ENCODE data around the gene CELSR2. TPM values are rescaled to one million over a fixed set of nuclear protein-coding genes. Genes with fewer than 3 reads are reported as not detected.

The CELSR2 gene
- total and polyA plus RNA-seq, 2 of the 8 experiments (the other 6 are each of a cell fraction or from before 2014, with no cell fraction given): 12.0 to 27.7 TPM

GRCh38 chr1:109218516-109218915, 30.8 kb upstream of the CELSR2 start:
- H3K79me2 ChIP-seq (ENCODE audit: control insufficient read depth in 1 of 2, insufficient read depth in 2 of 2, low read length in 2 of 2): peaks cover 17 to 86% of the 10 kb centered on the region in 2 experiments
- H2AFZ ChIP-seq (ENCODE audit: low read length): no peak overlapping the region
- no peak overlapping the region for H3K18ac ChIP-seq (ENCODE audit: extremely low read depth, low read length)
- POLR2A ChIA-PET (ENCODE audit: partially characterized antibody): interaction anchor here (1.3 to 1.7 kb wide), 2 partner anchors 20 to 21 kb away, joined by 3 read pairs; no protein-coding TSS in a partner anchor
- H3K9ac ChIP-seq (replicated peaks in 1 of 4; ENCODE audit: extremely low read depth in 1 of 4, low read depth in 3 of 4, low read length in 3 of 4): no peak overlapping the region
- H3K14ac ChIP-seq (ENCODE audit: insufficient read length): no peak overlapping the region
- H3K4me3 ChIP-seq (ENCODE audit: extremely low read depth in 1 of 4, insufficient read depth in 2 of 4, low read depth in 3 of 4, low read length in 4 of 4): no peak overlapping the region
- H2BK15ac ChIP-seq (ENCODE audit: low read length): no peak overlapping the region
- no peak overlapping the region for H4K8ac ChIP-seq (ENCODE audit: extremely low read depth, insufficient read depth, low read length)
- H3K27ac ChIP-seq (ENCODE audit: low read depth, low read length): no peak overlapping the region
- no peaks in the 10 kb centered on the region for H3K9me3 ChIP-seq (ENCODE audit: insufficient read depth in 2 of 2, low read depth in 1 of 2, low read length in 1 of 2)
- H3K79me1 ChIP-seq (ENCODE audit: low read depth, low read length): peaks cover 7% of the 10 kb centered on the region
- no peak overlapping the region for H4K5ac ChIP-seq (ENCODE audit: insufficient read length, low read depth, low read length)
- H2BK12ac ChIP-seq (ENCODE audit: low read depth, low read length): no peak overlapping the region
- no peak overlapping the region for H3K4me2 ChIP-seq (ENCODE audit: insufficient read depth in 1 of 2, low read depth in 2 of 2, low read length in 2 of 2)
- peaks cover 0 to 15% (median 0%) of the 10 kb centered on the region in 4 experiments; a peak in 1 of 8 replicates for H3K36me3 ChIP-seq (ENCODE audit: control insufficient read depth in 2 of 4, insufficient read depth in 4 of 4, low read length in 3 of 4)
- no peak overlapping the region for H2BK5ac ChIP-seq (ENCODE audit: low read depth, low read length)
- FAIRE-seq (no peak), DNase-seq (ENCODE audit: low read depth in 1 of 2, low spot score in 2 of 2) (no peak)
- H3K27me3 ChIP-seq (replicated peaks in 1 of 4; ENCODE audit: control insufficient read depth in 3 of 4, extremely low read depth in 1 of 4, insufficient read depth in 3 of 4, low read length in 3 of 4): no peaks in the 10 kb centered on the region
- peaks cover 0 to 4% of the 10 kb centered on the region in 2 experiments for H4K20me1 ChIP-seq (replicated peaks in 1 of 2; ENCODE audit: control insufficient read depth in 1 of 2, insufficient read depth in 2 of 2, low read length in 2 of 2)
- no peak overlapping the region for H3K23ac ChIP-seq (ENCODE audit: insufficient read length)
- H3K23me2 ChIP-seq (ENCODE audit: low read depth, low read length): peaks cover 10% of the 10 kb centered on the region
- CTCF ChIA-PET (ENCODE audit: partially characterized antibody): interaction anchor here (0.8 to 32.0 kb wide), 3 partner anchors 25 to 59 kb away, joined by 3 to 651 read pairs (median 4); partner anchors contain the start of gene CELSR2
- H4K91ac ChIP-seq (replicated peaks; ENCODE audit: insufficient read length, low read length): no peak overlapping the region
- no peak overlapping the region for H2BK20ac ChIP-seq (ENCODE audit: low read length)
- peaks cover 0 to 2% (median under 1%) of the 10 kb centered on the region in 4 experiments; a peak in 2 of 7 replicates for H3K4me1 ChIP-seq (replicated peaks in 1 of 4; ENCODE audit: control insufficient read depth in 3 of 4, insufficient read depth in 4 of 4, low read length in 3 of 4)
- H3K4ac ChIP-seq (replicated peaks; ENCODE audit: insufficient read length, low read depth, low read length): no peak overlapping the region
- no peak overlapping the region for H2AK5ac ChIP-seq (ENCODE audit: low read depth, low read length)
- TF ChIP-seq EZH2 (IDR thresholded peaks at IDR 0.05; ENCODE audit: low read depth, low read length, severe bottlenecking) (no peak), ZNF274 (IDR thresholded peaks at IDR 0.05; ENCODE audit: borderline replicate concordance, extremely low read depth, low read length) (no peak), SIN3A (conservative IDR thresholded peaks at IDR 0.05 in 1 of 2, IDR thresholded peaks at IDR 0.05 in 1 of 2; ENCODE audit: low read depth in 1 of 2, low read length in 2 of 2) (no peak), MAFK (IDR thresholded peaks at IDR 0.05; ENCODE audit: low read depth, low read length) (no peak), CBX8 (IDR thresholded peaks at IDR 0.05; ENCODE audit: borderline replicate concordance, low read depth, low read length) (no peak), NRF1 (IDR thresholded peaks at IDR 0.05; ENCODE audit: low read depth, low read length) (no peak), RFX5 (IDR thresholded peaks at IDR 0.05; ENCODE audit: borderline replicate concordance, low read depth, low read length) (no peak), TCF12 (IDR thresholded peaks at IDR 0.05; ENCODE audit: low read depth, low read length) (no peak)
- TF ChIP-seq, protein P1, sequence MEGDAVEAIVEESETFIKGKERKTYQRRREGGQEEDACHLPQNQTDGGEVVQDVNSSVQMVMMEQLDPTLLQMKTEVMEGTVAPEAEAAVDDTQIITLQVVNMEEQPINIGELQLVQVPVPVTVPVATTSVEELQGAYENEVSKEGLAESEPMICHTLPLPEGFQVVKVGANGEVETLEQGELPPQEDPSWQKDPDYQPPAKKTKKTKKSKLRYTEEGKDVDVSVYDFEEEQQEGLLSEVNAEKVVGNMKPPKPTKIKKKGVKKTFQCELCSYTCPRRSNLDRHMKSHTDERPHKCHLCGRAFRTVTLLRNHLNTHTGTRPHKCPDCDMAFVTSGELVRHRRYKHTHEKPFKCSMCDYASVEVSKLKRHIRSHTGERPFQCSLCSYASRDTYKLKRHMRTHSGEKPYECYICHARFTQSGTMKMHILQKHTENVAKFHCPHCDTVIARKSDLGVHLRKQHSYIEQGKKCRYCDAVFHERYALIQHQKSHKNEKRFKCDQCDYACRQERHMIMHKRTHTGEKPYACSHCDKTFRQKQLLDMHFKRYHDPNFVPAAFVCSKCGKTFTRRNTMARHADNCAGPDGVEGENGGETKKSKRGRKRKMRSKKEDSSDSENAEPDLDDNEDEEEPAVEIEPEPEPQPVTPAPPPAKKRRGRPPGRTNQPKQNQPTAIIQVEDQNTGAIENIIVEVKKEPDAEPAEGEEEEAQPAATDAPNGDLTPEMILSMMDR (IDR thresholded peaks at IDR 0.05; ENCODE audit: control extremely low read depth in 1 of 3, insufficient read depth in 1 of 3, low read depth in 1 of 3, low read length in 3 of 3): no peak
- no peak overlapping the region for H2BK120ac ChIP-seq (replicated peaks; ENCODE audit: low read depth, low read length)
- 93% methylated on average over 3 of the region's 3 CpGs; no CpG with 5 or more reads in 1 of the 2 experiments for WGBS, 2 experiments (ENCODE audit: extremely low coverage in 1 of 2, insufficient coverage in 1 of 2, insufficient read length in 1 of 2, insufficient replicate concordance in 2 of 2, low coverage in 1 of 2, low lambda C conversion rate in 2 of 2, missing lambda C conversion rate in 1 of 2)
- no peak overlapping the region for H3K56ac ChIP-seq (replicated peaks; ENCODE audit: insufficient read length, low read depth, low read length)

Measured in H1 (cell line).